Skin epidermis (tissue), 12 donors: Measurements from ENCODE around the gene ZBTB47.

Experiments used
- H3K27ac ChIP-seq, 21 experiments: fragments of 200-600 bp; sonication (generic) in 11 of 21; one replicate each; pipeline ENCODE4 v1.5.0; 2020; ENCODE audit warnings: mild to moderate bottlenecking in 3 of 21, inconsistent platforms in 2 of 21, moderate library complexity in 2 of 21
- H3K4me3 ChIP-seq, 7 experiments: fragments of 200-600 bp; sonication (generic) in 2 of 7; one replicate each; pipeline ENCODE4 v1.5.0; 2020; ENCODE audit warnings: inconsistent platforms in 2 of 7, mild to moderate bottlenecking in 2 of 7, moderate library complexity in 1 of 7

Gene ZBTB47

GRCh38 chr3:42662037-42662812 is 8.7 kb downstream of the ZBTB47 start:
- no peak overlapping the region for H3K4me3 ChIP-seq
- no peak overlapping the region for H3K27ac ChIP-seq

- H3K4me3 ChIP-seq: no peak overlapping the region
- H3K27ac ChIP-seq: no peak overlapping the region
Measured at GRCh38 chr3:42662813-42663535, 9.5 kb downstream of the ZBTB47 start.

GRCh38 chr3:42663581-42664437 is 10.3 kb downstream of the ZBTB47 start:
- peak overlapping the region in 1 of 7 experiments; percentile 11 for H3K4me3 ChIP-seq
- H3K27ac ChIP-seq: peak overlapping the region in 1 of 21 experiments; percentile 34

GRCh38 chr3:42664438-42664803 is 10.9 kb downstream of the ZBTB47 start:
- peak overlapping the region in 1 of 21 experiments; percentile 34 for H3K27ac ChIP-seq
- H3K4me3 ChIP-seq: peak overlapping the region in 1 of 7 experiments; percentile 11

- Histone ChIP-seq H3K27ac (peak overlapping the region in 2 of 21 experiments; percentile 24 to 28), H3K4me3 (no peak overlapping the region)
Measured at GRCh38 chr3:42665050-42665878, 11.8 kb downstream of the ZBTB47 start.

- H3K4me3 ChIP-seq: no peak overlapping the region
- peak overlapping the region in 2 of 21 experiments; percentile 13 to 24 for H3K27ac ChIP-seq
Measured at GRCh38 chr3:42666022-42666421, 12.5 kb downstream of the ZBTB47 start.

GRCh38 chr3:42666577-42666998 is 13.1 kb downstream of the ZBTB47 start:
- peak overlapping the region in 2 of 21 experiments; percentile 13 to 15 for H3K27ac ChIP-seq
- H3K4me3 ChIP-seq: no peak overlapping the region

GRCh38 chr3:42667096-42667522 is 13.6 kb downstream of the ZBTB47 start:
- peak overlapping the region in 1 of 21 experiments; percentile 13 for H3K27ac ChIP-seq
- no peak overlapping the region for H3K4me3 ChIP-seq

GRCh38 chr3:42667523-42668412 is 14.3 kb downstream of the ZBTB47 start:
- no peak overlapping the region for H3K4me3 ChIP-seq
- H3K27ac ChIP-seq: no peak overlapping the region

GRCh38 chr3:42668413-42668760 is 14.9 kb downstream of the ZBTB47 start:
- H3K27ac ChIP-seq: no peak overlapping the region

GRCh38 chr3:42668793-42669217 is 15.3 kb downstream of the ZBTB47 start:
- Histone ChIP-seq H3K27ac (no peak overlapping the region), H3K4me3 (no peak overlapping the region)

More at GRCh38 chr3:42668413-42668760, 14.9 kb downstream of the ZBTB47 start:
- no peak overlapping the region for H3K4me3 ChIP-seq

- H3K4me3 ChIP-seq: no peak overlapping the region
- H3K27ac ChIP-seq: no peak overlapping the region
Measured at GRCh38 chr3:42670051-42670576, 16.6 kb downstream of the ZBTB47 start.

GRCh38 chr3:42670670-42671069 is 17.2 kb downstream of the ZBTB47 start:
- no peak overlapping the region for H3K27ac ChIP-seq

GRCh38 chr3:42672515-42672914 is 19.0 kb downstream of the ZBTB47 start:
- H3K4me3 ChIP-seq: no peak overlapping the region

More at GRCh38 chr3:42670670-42671069, 17.2 kb downstream of the ZBTB47 start:
- H3K4me3 ChIP-seq: no peak overlapping the region

GRCh38 chr3:42673082-42673481 is 19.6 kb downstream of the ZBTB47 start:
- no peak overlapping the region for H3K27ac ChIP-seq
- no peak overlapping the region for H3K4me3 ChIP-seq

More at GRCh38 chr3:42672515-42672914, 19.0 kb downstream of the ZBTB47 start:
- no peak overlapping the region for H3K27ac ChIP-seq

- no peak overlapping the region for H3K27ac ChIP-seq
- no peak overlapping the region for H3K4me3 ChIP-seq
Measured at GRCh38 chr3:42674146-42674545, 20.6 kb downstream of the ZBTB47 start.

- Histone ChIP-seq H3K27ac (no peak overlapping the region), H3K4me3 (no peak overlapping the region)
Measured at GRCh38 chr3:42675909-42676308, 22.4 kb downstream of the ZBTB47 start.

GRCh38 chr3:42678447-42678846 is 24.9 kb downstream of the ZBTB47 start:
- Histone ChIP-seq H3K4me3 (no peak overlapping the region), H3K27ac (no peak overlapping the region)
